Mammary epithelial cell (primary cell): Measurements from ENCODE around the gene LRP1.
A peak's percentile ranks its signal among the peaks of the same experiment; 100 is the strongest.

Experiments used
- CTCF ChIP-seq, 2 donors: IDR thresholded peaks in 1 of 2; conservative IDR thresholded peaks in 1 of 2; 2 replicates each; pipeline ENCODE4 v1.5.1; 2011 to 2012; ENCODE audit warnings: inconsistent platforms in 2 of 2, low read length in 2 of 2, mild to moderate bottlenecking in 2 of 2, control low read depth in 1 of 2, low read depth in 1 of 2; ENCODE audit not compliant: insufficient read depth in 1 of 2; ENCODE audit errors: extremely low read depth in 1 of 2
- EZH2 ChIP-seq: IDR thresholded peaks from 2 replicates; pipeline ENCODE4 v1.6.1; 2012; ENCODE audit warnings: low read length, inconsistent platforms, borderline replicate concordance

- peak; percentile 45 to 67 for TF ChIP-seq CTCF (conservative IDR thresholded peaks at IDR 0.05 in 1 of 2, IDR thresholded peaks at IDR 0.05 in 1 of 2; ENCODE audit: extremely low read depth in 1 of 2, insufficient read depth in 1 of 2, low read depth in 1 of 2, low read length in 2 of 2)
- TF ChIP-seq EZH2 = no peak
Observed at GRCh38 chr12:57093415-57094207, 34.7 kb upstream of the LRP1 start.
